Hepatocyte (in vitro differentiated cells): ENCODE measurements around the gene TTC17. TPM values are rescaled to one million over a fixed set of nuclear protein-coding genes. Genes with fewer than 3 reads are reported as not detected.

ENCODE experiments used
- DNase-seq: peaks from one replicate; pipeline ENCODE4 v3.0.0-alpha.2; 2016; ENCODE audit warnings: low spot score
- H2AFZ ChIP-seq: fragments of 200-600 bp; sonication (generic); 2 replicates; pipeline ENCODE4 v1.6.0; 2016; ENCODE audit warnings: antibody characterized with exemption, mild to moderate bottlenecking
- H3K27ac ChIP-seq: fragments of 200-600 bp; sonication (generic); 2 replicates; pipeline ENCODE4 v1.5.1; 2016; ENCODE audit warnings: mild to moderate bottlenecking
- H3K27me3 ChIP-seq: fragments of 200-600 bp; sonication (generic); 2 replicates; pipeline ENCODE4 v1.6.1; 2016
- H3K36me3 ChIP-seq: fragments of 200-600 bp; sonication (generic); replicated peaks from 2 replicates; pipeline ENCODE4 v1.5.1; 2016; ENCODE audit warnings: low read depth; ENCODE audit not compliant: insufficient read depth
- H3K4me1 ChIP-seq: fragments of 200-600 bp; sonication (generic); 2 replicates; pipeline ENCODE4 v1.5.1; 2016; ENCODE audit warnings: mild to moderate bottlenecking, moderate library complexity; ENCODE audit not compliant: insufficient read depth
- H3K4me2 ChIP-seq: fragments of 200-600 bp; sonication (generic); 2 replicates; pipeline ENCODE4 v1.6.0; 2016
- H3K4me3 ChIP-seq: fragments of 200-600 bp; sonication (generic); 2 replicates; pipeline ENCODE4 v1.5.1; 2016; ENCODE audit warnings: mild to moderate bottlenecking
- H3K79me2 ChIP-seq: fragments of 200-600 bp; sonication (generic); 2 replicates; pipeline ENCODE4 v1.6.0; 2017; ENCODE audit warnings: mild to moderate bottlenecking
- H3K9me2 ChIP-seq: fragments of 200-600 bp; sonication (generic); replicated peaks from 2 replicates; pipeline ENCODE4 v1.6.0; 2017; ENCODE audit warnings: mild to moderate bottlenecking; ENCODE audit not compliant: insufficient read depth
- H3K9me3 ChIP-seq: fragments of 200-600 bp; sonication (generic); 2 replicates; pipeline ENCODE4 v1.5.1; 2016; ENCODE audit warnings: low read depth, mild to moderate bottlenecking
- H4K20me1 ChIP-seq: fragments of 200-600 bp; sonication (generic); 2 replicates; pipeline ENCODE4 v1.6.0; 2016; ENCODE audit warnings: mild to moderate bottlenecking; ENCODE audit not compliant: insufficient read depth, poor library complexity, severe bottlenecking
- EZH2 ChIP-seq: fragments of 200-600 bp; sonication (generic); IDR thresholded peaks from 2 replicates; pipeline ENCODE4 v1.6.1; 2016; ENCODE audit warnings: antibody characterized with exemption, mild to moderate bottlenecking, borderline replicate concordance
- EZH2phosphoT487 ChIP-seq: fragments of 200-600 bp; sonication (generic); IDR thresholded peaks from one replicate; pipeline ENCODE4 v1.6.1; 2018; ENCODE audit warnings: antibody characterized with exemption, mild to moderate bottlenecking, low read depth, moderate library complexity; ENCODE audit not compliant: unreplicated experiment, severe bottlenecking
- WGBS: methylation state at CpG from one replicate; pipeline ENCODE4 v1.1.6; 2016; ENCODE audit warnings: low lambda C conversion rate; ENCODE audit errors: missing lambda C conversion rate; 5-methylcytosine and 5-hydroxymethylcytosine counted together
- polyA plus RNA-seq: library from polyadenylated mRNA; unstranded; fragments of >200 nt; fragmentation: Nextera tagmentation; extraction: Ambion mirVana; gene quantifications from 2 replicates; pipeline ENCODE4 v1.2.1, GENCODE V29; 2016
- total RNA-seq: library from RNA; depleted of rRNA; stranded (reverse); fragments of >200 nt; gene quantifications from 2 replicates; pipeline ENCODE4 v1.2.3, GENCODE V29; 2014
- TF ChIP-seq, protein P1 (sequence below): fragments of 200-600 bp; sonication (generic); IDR thresholded peaks from 2 replicates; pipeline ENCODE4 v1.5.1; 2016; ENCODE audit warnings: antibody characterized with exemption, mild to moderate bottlenecking; ENCODE audit not compliant: poor library complexity

TTC17 gene
- total and polyA plus RNA-seq, 2 experiments from 2014 or later, result 39.4 to 101 TPM

DNA sequence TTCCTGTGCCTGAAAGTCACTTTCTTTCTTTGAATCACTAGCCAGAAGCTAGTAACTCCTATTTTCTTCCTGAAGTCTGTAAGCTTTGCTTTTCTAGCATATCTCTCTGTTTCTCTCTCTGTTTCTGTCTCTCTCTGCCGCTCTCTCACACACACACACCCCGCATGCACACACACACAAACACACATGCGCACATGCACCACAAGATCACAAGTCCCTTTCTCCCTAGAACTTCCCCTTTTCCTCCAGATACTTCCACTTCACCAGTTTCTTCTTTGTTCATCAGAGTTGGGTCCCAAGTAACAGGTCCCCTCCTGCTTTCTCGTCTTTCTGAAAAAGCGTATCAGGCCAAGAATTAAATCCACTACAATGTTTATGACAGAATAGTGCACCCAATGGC, 173.3 kb downstream of the TTC17 start:
- no peaks in the 10 kb centered on the region for H3K36me3 ChIP-seq
- no peaks in the 10 kb centered on the region for H3K27me3 ChIP-seq
- H3K9me3 ChIP-seq, result no peaks in the 10 kb centered on the region
- 98% methylated on average over 5 of the region's 5 CpGs for WGBS
- no peaks in the 10 kb centered on the region for H4K20me1 ChIP-seq
- no peaks in the 10 kb centered on the region for H3K4me1 ChIP-seq
- H3K4me2 ChIP-seq, result no peak overlapping the region
- no peak overlapping the region for H3K4me3 ChIP-seq
- H3K27ac ChIP-seq, result no peak overlapping the region
- no peaks in the 10 kb centered on the region for H3K79me2 ChIP-seq
- H3K9me2 ChIP-seq, result no peaks in the 10 kb centered on the region
- no peak overlapping the region for H2AFZ ChIP-seq
- TF ChIP-seq, protein P1, sequence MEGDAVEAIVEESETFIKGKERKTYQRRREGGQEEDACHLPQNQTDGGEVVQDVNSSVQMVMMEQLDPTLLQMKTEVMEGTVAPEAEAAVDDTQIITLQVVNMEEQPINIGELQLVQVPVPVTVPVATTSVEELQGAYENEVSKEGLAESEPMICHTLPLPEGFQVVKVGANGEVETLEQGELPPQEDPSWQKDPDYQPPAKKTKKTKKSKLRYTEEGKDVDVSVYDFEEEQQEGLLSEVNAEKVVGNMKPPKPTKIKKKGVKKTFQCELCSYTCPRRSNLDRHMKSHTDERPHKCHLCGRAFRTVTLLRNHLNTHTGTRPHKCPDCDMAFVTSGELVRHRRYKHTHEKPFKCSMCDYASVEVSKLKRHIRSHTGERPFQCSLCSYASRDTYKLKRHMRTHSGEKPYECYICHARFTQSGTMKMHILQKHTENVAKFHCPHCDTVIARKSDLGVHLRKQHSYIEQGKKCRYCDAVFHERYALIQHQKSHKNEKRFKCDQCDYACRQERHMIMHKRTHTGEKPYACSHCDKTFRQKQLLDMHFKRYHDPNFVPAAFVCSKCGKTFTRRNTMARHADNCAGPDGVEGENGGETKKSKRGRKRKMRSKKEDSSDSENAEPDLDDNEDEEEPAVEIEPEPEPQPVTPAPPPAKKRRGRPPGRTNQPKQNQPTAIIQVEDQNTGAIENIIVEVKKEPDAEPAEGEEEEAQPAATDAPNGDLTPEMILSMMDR, result no peak
- TF ChIP-seq EZH2phosphoT487 (no peak), EZH2 (no peak)
- DNase-seq, result no peak

DNA sequence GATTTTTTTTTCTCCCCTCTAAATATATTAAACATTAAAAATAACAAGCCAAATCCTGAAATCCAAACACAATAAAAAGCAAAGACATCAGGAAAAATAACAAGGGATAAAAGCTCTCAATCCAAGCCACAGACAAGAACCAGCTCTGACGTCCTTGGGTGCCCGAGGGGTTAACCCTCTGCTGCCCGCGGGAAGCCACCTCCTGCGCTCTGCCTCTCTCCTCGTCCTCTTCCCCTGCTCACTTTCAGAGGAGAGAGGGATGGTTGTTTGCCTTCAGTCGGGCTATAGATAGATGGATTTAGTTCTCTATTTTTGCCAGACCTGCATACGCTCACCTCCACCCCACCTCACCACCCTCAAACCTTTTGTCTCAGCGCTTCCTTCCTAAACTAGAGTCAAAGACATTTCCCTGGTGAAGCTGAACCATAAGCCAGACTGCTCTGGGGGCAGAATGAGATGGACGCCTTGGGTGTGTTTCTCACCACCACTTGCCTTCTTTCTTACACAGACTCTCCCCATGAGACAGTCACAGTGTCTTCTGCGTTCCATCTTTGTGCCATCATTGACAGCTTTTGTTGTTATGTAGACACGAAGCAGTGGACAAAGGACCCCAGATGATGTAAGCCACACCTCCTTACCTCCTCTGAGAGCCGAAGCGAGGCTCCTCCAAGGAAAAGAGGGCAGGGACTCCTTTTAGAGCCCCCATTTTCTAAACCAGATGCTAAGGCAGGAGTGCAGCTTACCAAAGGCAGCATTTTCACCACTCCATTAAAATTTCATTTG, 179.3 kb downstream of the TTC17 start:
- DNase-seq, result no peak
- TF ChIP-seq EZH2phosphoT487 (no peak), EZH2 (no peak)
- TF ChIP-seq, protein P1, result no peak
- Histone ChIP-seq H4K20me1 (no peaks in the 10 kb centered on the region), H3K36me3 (no peaks in the 10 kb centered on the region), H3K4me2 (peak overlapping the region; percentile 29), H3K9me3 (no peaks in the 10 kb centered on the region), H3K4me1 (no peaks in the 10 kb centered on the region), H3K9me2 (no peaks in the 10 kb centered on the region), H3K27ac (no peak overlapping the region), H3K27me3 (peaks cover 10% of the 10 kb centered on the region), H2AFZ (peak overlapping the region; percentile 0), H3K79me2 (no peaks in the 10 kb centered on the region), H3K4me3 (no peak overlapping the region)
- WGBS, result 25% methylated on average over 14 of the region's 14 CpGs

GRCh38 chr11:43541993-43542392, 183.3 kb downstream of the TTC17 start:
- no peak for TF ChIP-seq EZH2
- no peak for TF ChIP-seq EZH2phosphoT487
- TF ChIP-seq, protein P1, result no peak
- no peaks in the 10 kb centered on the region for H3K9me2 ChIP-seq
- H3K79me2 ChIP-seq, result no peaks in the 10 kb centered on the region
- no peaks in the 10 kb centered on the region for H3K36me3 ChIP-seq
- no peaks in the 10 kb centered on the region for H3K9me3 ChIP-seq
- peaks cover 25% of the 10 kb centered on the region for H3K27me3 ChIP-seq
- 97% methylated on average over 2 of the region's 2 CpGs for WGBS
- H3K4me1 ChIP-seq, result peaks cover under 1% of the 10 kb centered on the region
- no peak overlapping the region for H2AFZ ChIP-seq
- H4K20me1 ChIP-seq, result no peaks in the 10 kb centered on the region
- DNase-seq, result no peak
- no peak overlapping the region for H3K27ac ChIP-seq
- no peak overlapping the region for H3K4me2 ChIP-seq
- no peak overlapping the region for H3K4me3 ChIP-seq
